NCI-H1436 treated with DMSO at 0.1 percent for 48 hours (cell line): ENCODE results near the gene MKI67.

Source experiments
- DNase-seq: peaks from one replicate; lab custom pipeline; 2025; lab: John Stamatoyannopoulos, UW

Gene MKI67

DNA sequence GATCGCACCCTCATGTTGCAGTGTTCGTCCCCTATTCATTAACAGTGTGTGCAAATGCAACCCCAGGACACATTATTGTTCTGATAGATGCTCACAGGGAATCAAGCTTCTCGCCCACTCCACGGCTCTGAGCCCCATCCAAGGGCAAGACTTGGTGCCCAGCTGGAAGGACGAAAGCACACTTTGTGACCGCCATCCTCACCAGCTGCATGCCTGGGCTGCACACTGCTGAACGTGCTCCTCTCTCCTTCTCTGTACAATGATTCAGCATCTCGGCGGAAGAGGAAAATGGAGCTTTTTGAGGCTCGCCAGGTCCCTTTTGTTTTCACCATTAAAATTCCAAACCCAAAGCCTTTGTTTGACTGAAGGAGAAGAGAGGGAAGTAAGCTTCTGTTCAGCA, 41.9 kb downstream of the MKI67 start:
- DNase-seq: no peak

DNA sequence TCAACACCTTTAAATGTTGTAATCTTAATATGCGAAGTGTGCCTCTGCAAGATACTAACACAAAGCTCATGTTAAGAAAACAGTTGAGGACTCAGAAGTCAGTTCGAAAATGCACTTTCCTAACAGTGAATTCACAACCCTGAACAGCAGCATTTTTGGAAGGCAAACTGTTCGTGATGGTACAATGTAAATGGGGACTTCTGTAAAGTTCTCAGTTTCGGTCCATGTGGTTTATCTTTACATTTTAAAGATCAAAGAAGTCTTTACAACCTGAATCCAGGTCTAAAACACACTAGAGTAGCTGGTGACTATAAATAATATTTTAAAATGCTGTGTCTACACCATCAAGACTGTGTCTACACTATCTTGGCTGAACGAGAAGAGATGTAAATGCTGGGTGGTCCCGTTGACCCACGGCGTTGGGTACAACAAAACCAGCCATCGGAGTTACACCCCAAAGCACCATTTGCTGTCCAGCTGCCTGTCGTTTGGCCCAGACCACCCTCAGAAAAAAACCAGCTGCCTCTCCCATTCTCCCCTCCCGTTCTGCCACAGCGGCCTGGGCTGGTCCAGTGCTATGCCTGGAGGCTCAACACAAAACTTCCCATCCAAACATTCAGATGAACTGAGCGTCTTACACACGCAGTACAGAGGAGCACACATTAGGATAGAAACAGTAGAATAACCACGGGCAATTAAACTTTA, 42.9 kb downstream of the MKI67 start:
- DNase-seq: no peak

DNA sequence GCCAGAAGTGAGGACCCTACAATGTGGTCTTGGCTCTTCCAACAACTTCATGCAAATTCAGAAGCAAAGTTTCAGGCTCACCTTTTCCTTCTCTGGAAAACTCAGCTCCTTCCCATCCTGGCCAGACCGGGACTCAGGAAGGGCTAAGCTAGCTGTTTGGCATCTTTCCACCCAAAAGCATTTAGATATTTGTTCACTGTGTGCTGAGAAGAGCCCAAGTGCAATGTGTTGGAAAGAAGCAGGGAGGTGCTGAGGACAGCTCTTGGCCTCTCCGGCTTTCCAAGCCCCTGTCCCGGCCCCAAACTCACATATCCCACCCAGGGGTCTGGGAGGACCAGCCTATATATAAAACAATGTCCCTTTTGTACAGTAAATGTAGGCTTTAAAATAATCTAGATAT, 44.5 kb downstream of the MKI67 start:
- DNase-seq: no peak

DNA sequence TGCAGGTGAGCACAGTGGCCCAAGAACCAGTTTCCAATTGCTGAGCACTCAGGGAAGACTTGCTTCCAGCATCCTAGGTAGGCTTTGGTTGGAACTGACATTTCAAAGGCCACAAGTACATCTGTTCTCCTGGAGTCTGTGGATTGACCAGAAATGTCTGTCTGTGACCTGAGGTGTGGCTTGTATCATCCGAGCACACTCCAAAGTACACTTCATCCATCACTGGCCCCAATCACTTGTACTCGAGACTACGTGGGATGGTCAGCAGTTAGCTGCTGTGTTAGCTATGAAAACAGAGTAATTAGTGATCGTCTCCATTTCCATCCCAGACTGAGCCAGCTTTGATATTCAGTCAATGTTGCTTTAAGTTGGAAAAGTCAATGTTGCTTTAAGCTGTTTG, 45.0 kb downstream of the MKI67 start:
- DNase-seq: no peak

DNA sequence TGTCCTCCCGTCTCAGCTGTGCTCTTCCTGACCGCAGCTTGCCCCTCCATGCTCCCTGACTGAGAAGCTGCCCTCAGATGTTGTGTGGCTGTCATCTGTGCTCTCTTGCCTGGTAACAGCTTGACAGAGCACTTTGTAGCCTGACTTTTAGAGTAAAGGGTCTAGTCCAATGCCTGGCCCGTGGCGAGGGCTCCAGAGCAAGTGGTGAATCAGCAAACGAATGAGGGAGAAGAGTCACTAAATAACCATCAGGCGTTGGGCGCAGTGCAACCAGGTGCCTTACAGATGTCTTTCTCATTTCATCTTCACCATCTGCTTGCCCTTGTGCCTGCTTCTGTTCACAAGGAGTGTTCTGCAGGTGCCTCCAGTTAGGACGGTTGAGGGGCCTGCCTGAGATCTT, 45.6 kb downstream of the MKI67 start:
- no peak for DNase-seq

DNA sequence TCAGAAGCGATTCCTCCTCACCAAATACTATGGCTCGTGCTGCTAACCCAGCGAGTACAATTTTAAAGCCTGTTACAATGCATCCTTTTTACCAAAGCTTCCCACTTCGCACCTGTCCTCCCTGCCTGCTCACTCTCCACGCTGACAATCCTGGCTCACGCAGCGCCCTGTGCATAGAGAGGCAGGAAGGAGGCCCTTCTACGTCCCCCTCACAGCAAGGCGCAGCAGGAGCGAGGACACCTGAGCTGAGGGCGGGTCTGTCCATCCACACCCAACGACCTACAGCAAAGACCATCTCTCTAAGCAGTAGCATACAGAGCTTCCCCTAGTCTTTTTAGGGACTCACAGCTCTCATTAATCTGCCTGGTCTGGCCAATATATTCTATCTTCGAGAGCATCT, 46.0 kb downstream of the MKI67 start:
- no peak for DNase-seq

DNA sequence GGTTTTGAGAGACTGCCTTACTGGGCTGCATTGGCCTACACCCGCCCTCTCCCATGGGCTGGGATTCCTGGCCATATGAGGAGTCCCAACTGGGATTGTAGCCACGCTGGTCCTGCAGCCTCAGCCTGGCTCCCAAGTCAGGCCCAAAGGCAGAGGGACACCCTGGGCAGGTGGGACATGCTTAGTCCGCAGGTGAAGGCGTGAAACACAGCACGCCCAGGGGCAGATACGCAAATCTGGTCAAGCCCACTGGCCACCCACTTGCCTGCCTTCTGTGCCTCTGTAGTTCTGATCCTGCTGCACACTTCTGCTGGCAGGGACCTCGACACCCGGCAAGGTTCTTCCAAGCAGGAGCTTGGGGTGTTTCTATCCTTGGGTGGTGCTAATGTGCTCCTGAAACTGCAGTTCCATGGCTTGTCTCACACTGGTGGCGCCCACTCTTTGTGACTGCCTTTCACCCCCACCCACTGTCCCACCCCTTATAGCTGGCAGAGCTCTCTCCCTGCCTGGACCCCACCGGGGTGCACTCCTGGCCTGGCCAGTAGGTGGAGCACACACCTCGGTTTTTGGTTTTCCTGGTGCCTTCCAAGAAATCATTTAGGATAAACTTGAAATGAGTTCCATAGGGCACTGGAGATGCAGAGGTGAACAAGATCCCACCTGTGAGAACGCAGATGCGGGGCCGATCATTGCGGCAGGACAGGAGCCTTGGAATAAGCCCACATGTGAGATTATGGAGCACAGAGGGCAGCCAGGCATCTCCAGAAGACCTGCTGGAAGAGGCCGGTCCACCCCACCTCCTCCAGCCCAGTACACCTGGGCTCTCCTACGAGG, 47.9 kb downstream of the MKI67 start:
- no peak for DNase-seq

DNA sequence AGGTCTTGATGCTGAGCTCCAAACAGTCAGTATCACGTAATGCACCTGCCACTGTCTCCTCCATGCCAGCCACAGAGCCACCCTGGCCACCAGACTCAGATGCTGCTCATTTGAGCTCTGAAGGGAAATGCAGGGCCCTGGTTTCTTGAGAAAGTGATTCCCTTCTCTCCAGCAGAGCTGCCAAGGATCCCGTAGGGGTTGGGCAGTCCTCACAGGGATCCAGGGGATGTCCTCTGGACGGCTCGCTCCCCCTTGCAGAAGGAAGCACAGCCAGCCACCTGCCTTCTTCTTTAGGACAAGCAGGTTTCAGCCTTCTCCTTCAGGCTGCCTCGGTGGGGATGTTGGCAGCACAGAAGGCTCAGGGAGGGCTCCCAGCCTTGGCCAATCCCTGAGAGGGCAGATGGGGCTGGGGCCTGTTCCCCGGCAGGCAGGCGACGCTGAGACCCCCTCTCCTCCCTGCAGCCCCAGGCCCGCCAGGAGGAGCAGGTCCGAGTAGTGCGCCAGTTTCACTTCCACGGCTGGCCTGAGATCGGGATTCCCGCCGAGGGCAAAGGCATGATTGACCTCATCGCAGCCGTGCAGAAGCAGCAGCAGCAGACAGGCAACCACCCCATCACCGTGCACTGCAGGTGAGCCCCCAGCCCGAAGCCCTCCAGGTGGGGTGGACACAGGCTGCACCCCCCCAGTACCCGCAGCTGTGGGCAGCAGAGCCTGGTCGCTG, 48.9 kb downstream of the MKI67 start:
- no peak for DNase-seq

DNA sequence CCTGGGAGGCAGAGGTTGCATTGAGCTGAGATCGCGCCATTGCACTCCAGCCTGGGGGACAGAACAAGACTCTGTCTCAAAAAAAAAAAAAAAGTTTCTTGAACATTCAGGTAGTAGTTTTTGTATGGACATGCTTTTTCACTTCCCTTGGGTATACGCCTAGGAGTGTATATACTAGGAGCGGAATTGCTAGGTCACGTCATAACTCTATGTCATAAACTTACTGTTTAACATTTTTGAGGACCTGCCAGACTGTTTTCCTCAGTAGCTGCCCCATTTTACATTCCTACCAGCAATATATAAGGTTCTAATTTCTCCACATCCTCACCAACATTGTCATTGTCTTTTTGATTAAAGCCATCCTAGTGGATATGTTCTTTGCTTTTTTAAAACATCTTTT, 51.6 kb downstream of the MKI67 start:
- DNase-seq: no peak

DNA sequence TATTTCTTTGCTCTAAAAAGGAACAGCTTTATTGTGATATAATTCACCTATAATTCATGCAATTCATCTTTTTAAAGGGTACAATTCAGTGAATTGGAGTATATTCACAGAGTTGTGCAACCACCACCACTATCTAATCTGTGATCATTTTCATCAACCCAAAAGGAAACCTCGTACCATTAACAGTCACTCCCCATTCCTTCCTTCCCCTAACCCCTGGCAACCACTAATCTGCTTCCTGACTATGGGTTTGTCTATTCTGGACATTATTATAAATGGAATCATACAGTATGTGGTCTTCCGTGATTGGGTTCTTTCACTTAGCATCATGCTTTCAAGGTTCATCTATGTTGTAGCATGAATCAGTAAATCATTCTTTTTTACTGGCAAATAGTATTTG, 52.3 kb downstream of the MKI67 start:
- DNase-seq: no peak

DNA sequence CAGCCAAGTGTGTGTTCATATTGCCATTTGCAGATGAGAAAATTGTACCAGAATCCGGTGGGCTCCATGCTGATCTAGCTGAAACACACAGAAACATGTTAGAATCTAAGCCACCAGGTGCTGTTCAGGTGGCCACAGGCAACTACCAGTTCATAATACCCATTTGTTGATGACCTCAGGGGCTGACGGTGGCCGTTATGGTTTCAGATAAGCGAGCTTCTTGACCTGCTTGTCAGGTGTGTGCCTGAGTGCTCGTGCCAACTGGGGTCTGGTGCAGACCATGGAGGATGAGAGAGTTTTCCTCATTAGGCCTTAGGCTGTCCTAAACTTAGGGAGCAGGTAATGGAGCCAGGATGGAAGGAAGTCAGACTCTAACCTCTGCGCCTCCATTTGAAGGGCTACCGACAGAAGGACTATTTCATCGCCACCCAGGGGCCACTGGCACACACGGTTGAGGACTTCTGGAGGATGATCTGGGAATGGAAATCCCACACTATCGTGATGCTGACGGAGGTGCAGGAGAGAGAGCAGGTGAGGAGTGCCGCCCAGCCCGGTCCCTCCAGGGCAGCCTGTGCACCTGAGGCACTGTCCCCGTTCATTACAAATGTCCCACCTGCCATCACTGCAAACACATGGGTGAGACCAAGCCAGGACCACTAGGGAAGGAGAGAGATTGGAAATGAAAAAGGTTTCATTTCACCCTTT, 53.1 kb downstream of the MKI67 start:
- no peak for DNase-seq

DNA sequence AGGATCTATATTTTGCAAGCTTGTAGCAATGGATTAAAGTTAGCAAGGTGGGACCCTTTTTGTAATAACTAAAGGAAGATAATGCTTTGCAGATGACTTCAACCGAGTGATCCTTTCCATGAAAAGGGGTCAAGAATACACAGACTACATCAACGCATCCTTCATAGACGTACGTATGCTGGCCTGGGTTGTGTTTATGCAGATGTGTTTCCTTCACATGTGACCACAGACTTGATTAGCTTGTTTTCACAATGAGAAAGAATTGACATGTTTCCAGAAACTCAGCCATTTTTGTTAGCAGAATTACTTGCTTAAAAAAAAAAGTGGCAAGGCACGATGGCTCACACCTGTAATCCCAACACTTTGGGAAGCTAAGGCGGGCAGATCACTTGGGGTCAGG, 54.2 kb downstream of the MKI67 start:
- no peak for DNase-seq

DNA sequence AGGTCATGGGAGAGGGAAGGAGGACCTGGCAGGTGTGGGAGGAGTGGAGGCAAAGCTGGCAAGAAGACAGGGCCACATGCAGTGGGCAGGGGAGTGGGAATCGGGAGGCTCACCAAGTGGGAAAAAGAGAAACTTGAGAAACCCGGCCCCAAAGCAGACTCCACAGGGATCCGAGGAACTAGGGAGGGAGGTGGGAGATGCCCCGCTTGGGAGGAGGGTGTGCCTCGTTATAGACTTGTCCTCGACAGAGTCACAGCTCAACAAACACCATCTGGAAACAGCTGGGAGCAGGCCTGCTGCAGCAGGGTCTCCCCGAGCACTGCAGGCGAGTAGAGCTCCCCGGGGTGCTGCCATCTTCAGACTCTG, 54.8 kb downstream of the MKI67 start:
- DNase-seq: no peak

DNA sequence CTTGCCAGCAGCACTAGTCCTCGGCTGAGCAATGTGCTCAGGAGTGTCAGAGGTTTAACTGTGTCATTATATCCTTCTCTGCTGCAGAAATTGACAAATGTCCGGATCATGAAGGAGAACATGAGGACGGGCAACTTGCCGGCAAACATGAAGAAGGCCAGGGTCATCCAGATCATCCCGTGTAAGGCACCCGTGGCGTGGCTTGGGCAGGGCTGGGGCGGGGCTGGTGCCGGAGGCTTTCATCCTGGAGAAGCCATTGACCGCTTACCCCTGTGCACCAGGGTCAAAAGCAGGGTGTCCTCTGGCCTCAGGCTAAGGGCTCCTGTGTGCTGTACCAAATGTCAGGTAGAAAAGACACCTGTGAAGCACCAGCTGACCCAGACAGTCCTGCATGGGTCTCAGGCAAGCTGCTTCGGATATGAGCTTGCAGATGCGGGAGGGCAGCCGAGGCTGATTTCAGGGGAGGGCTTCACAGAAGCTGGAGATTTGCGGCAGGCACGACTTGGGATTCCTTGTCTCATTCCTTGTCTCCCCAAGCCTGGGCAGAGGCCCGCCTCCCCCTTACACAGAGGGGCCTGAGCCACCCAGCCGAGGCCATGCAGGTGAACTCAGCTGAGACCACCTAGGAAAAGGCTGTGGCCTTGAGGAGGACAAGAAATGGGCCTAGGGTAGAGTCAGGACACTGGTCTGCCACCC, 55.4 kb downstream of the MKI67 start:
- DNase-seq: no peak

DNA sequence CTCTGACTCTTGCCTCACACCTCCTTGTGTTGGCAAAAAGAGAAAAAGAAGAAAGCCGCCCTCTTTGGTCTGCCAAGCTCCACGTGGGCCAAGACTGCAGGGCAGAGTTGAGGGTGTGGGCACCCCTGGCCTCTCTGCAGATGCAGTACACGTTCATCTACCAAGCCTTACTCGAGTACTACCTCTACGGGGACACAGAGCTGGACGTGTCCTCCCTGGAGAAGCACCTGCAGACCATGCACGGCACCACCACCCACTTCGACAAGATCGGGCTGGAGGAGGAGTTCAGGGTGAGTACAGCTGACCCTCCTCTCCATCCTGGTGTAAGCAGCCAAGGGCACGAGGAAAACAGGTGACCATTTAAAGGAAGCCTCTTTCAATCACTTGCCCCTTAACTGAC, 56.1 kb downstream of the MKI67 start:
- DNase-seq: no peak

DNA sequence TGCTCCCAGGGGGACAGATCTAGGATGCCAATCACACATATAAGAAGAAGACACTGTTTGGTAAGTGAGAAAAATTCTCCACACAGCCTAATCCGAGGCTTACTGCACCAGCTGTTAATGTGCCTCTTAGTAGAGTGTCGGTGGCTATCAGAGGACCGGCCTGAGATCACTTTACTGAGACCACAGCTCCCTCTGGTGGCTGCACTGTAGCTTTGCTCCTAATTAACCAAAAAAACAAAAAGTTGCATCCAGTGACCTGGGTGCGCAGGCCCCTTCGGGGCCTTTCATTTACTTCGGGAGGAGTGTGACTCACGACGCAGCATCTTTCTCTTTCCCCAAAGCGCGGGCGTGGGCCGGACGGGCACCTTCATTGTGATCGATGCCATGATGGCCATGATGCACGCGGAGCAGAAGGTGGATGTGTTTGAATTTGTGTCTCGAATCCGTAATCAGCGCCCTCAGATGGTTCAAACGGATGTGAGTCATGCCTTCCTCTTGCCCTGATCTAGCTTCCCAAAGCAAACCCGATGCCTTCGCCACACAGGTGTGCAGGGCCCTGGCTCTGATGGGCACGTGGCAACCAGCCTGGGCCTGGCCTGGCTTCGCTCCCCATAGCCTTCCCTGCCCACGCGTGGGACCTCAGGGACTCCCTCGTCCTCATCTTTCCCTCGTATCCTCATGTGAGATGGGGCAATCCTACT, 56.7 kb downstream of the MKI67 start:
- peak; percentile 30 for DNase-seq

DNA sequence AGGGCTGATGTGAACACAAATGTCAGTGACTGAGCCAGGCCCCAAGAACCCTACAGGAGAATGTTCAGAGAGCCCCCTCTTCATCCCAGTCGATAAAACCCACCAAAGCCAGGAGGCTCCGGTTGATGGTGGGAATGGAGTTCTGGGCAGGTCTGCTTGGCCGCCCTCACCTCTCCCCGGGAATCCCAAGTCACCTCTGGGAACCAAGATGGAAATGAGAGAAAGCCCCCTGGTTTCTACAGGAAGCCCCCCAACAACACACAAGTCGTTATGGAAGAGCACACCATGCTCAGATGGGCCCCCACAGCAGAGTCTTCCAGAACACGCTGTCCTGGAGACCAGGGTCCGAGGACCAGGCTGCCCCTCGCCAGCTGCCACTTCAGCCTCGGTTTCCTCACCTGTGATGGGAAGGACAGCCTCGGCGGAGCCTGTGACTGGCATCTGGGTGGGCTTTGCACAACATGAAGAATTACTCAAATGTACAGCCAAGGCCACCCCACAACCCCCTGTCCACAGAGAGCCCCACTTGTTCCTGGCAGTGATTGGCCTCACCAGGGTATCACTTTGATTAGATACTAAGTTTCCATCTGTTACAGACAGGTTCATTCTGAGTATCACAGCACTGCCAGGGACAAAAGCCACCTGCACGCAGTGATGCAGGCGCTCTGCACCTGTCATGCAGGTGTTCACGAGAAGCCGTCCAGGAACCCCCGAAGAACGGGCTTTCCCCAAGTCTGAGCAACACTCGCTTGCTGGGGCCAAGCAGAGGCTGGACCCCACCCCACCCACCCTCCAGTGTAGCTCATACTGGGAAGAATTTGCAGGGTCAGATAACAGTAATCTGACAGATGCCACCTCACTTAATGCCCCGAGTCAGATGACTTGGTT, 57.6 kb downstream of the MKI67 start:
- no peak for DNase-seq

DNA sequence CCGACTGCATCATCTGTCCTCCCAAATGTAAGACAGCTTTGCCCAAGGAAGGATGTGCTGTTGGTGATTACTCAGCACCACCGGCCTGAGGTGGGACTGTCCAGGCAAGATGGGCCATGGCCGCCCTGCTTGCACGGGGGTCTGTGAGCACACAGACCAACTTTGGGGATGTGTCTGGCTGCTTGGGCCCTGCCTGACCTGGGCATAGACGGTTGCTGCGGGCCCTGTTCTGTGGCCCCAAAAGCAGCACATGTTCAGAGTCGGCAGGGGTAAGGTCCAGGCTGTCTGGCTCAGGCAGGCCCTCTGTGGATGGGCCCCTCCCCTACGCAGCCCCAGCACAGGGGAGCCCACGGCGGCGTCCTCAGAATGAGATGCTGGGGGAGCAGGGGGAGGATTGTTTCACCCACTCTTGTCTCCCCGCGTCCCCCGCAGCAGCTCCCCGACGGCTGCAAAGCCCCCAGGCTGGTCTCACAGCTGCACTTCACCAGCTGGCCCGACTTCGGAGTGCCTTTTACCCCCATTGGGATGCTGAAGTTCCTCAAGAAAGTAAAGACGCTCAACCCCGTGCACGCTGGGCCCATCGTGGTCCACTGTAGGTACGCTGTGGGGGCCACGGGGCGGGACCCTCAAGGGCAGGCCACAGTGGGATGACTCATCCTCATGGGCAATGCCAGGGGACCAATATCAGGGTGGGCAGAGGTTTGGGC, 58.4 kb downstream of the MKI67 start:
- no peak for DNase-seq

DNA sequence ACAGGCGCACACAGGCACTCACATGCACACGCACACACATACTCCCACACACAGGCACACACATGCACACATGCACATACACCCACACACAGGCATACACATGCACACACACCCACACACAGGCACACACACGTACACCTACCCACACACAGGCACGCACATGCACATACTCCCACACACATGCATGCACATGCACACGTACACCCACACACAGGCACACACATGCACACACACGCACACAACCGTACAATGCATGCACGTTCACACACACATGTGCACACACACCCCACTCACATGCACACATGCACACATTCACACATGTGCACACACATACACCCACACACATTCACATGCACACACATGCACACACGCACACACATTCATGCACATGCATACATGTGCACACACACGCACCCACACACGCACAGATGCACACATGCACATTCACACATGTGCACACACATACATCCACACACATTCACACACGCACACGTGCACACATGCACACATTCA, 59.3 kb downstream of the MKI67 start:
- no peak for DNase-seq
